Large intestine (tissue), 3 donors: Measurements from ENCODE around the gene HDAC9. TPM values are rescaled to one million over a fixed set of nuclear protein-coding genes. Genes with fewer than 3 reads are reported as not detected.

Experiments used
- DNase-seq, 2 donors: peaks; one replicate each; pipeline versions ENCODE4 v3.0.0 to v3.0.0-alpha.2; 2013
- H3K27ac ChIP-seq: one replicate; pipeline ENCODE4 v1.5.1; 2013; ENCODE audit warnings: low read length
- H3K27me3 ChIP-seq: 2 replicates; pipeline ENCODE4 v1.6.1; 2013; ENCODE audit warnings: low read length; ENCODE audit not compliant: control insufficient read depth, insufficient read depth
- H3K36me3 ChIP-seq: 2 replicates; pipeline ENCODE4 v1.6.1; 2013; ENCODE audit warnings: low read length; ENCODE audit not compliant: control insufficient read depth, insufficient read depth
- H3K4me1 ChIP-seq: one replicate; pipeline ENCODE4 v1.6.1; 2013; ENCODE audit warnings: low read length; ENCODE audit not compliant: control insufficient read depth, insufficient read depth
- H3K4me3 ChIP-seq: one replicate; pipeline ENCODE4 v1.5.1; 2013; ENCODE audit warnings: low read length
- H3K9me3 ChIP-seq: one replicate; pipeline ENCODE4 v1.6.1; 2013; ENCODE audit warnings: mild to moderate bottlenecking, low read depth, low read length, moderate library complexity; ENCODE audit not compliant: control insufficient read depth
- WGBS: methylation state at CpG from one replicate; pipeline ENCODE4 v1.1.5; 2013; ENCODE audit warnings: low lambda C conversion rate; ENCODE audit not compliant: insufficient coverage; 5-methylcytosine and 5-hydroxymethylcytosine counted together
- polyA plus RNA-seq: library from polyadenylated mRNA; unstranded; fragments of 120-200 nt; gene quantifications from one replicate; pipeline ENCODE4 v1.2.1, GENCODE V29; 2013

The HDAC9 gene
- polyA plus RNA-seq, 1 donor: 6.2 TPM

- DNase-seq: no peak
- Histone ChIP-seq H3K36me3 (no peaks in the 10 kb centered on the region), H3K9me3 (no peaks in the 10 kb centered on the region), H3K27ac (no peak overlapping the region), H3K27me3 (no peaks in the 10 kb centered on the region), H3K4me1 (no peaks in the 10 kb centered on the region), H3K4me3 (no peak overlapping the region)
- WGBS: no CpG with 5 or more reads among the region's 3 CpGs
Measured at GRCh38 chr7:18778594-18778993, 283.0 kb downstream of the HDAC9 start.

DNA sequence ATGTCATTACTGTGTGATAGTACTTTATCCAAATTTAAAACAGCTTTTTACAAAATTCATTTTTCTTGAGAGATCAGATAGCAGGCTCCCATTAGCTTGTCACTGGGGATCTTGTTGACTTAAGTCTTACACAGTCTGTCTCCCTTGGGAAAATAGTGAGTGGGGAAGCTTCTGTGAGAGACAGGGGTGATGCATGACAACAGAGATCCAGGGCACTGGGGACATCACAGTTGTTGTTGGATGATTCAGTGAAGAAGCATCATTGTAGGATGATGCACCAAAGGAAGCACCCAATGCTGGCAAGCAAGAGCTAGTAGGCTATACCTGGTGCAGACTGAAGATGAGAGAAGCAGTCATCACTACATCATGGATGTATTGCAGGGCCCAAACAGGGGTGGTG lies 284.7 kb downstream of the HDAC9 start:
- Histone ChIP-seq H3K4me3 (no peak overlapping the region), H3K4me1 (no peaks in the 10 kb centered on the region), H3K27ac (no peak overlapping the region), H3K27me3 (no peaks in the 10 kb centered on the region), H3K9me3 (no peaks in the 10 kb centered on the region), H3K36me3 (no peaks in the 10 kb centered on the region)
- no peak for DNase-seq

GRCh38 chr7:18780938-18781337 lies 285.4 kb downstream of the HDAC9 start:
- no peaks in the 10 kb centered on the region for H3K9me3 ChIP-seq
- H3K4me3 ChIP-seq: no peak overlapping the region
- H3K27ac ChIP-seq: no peak overlapping the region
- no peaks in the 10 kb centered on the region for H3K36me3 ChIP-seq
- DNase-seq: no peak
- H3K4me1 ChIP-seq: no peaks in the 10 kb centered on the region
- WGBS: 88% methylated on average over 1 of the region's 3 CpGs
- no peaks in the 10 kb centered on the region for H3K27me3 ChIP-seq

DNA sequence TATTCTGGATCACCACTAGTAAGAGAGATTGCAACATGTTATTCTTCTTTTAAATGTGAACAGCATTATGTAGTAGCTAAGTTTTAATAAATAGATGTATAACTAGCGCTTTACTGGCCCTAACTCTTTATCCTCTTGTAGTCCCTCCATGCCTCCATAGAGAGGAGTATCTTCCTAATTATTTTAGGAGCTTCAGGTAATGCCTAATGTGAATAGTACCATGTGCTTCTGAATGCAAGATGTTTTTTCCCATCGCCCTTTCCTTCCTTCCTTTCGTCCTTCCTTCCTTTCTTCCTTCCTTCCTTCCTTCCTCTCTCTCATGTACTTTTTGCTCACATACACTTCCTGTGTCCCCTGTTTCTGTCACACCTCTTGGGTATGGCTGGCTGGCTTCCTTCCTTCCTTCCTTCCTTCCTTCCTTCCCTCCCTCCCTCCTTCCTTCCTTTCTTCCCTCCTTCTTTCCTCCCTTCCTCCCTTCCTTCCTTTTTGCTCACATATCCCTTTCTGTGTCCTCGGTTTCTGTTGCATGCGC lies 290.7 kb downstream of the HDAC9 start:
- 97% methylated on average over 4 of the region's 5 CpGs for WGBS

DNA sequence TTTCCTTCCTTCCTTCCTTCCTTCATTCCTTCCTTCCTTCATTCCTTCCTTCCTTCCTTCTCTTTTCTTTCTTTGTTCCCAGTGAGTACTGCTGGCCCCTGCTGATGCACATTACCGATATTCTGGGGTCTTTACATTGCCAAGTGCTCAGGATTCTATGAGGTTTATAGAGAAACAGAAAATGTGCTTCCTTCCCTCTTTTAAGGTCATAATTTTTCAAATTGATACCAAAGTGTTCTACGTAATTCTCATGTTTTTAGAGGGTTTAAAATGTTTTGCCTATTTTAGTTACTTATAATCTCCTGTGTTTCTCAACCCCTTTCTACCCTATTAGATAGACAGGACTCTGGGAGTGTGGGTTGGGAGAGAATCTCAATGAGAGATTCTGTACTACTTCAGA lies 291.2 kb downstream of the HDAC9 start:
- Histone ChIP-seq H3K36me3 (no peaks in the 10 kb centered on the region), H3K27me3 (no peaks in the 10 kb centered on the region), H3K4me1 (no peaks in the 10 kb centered on the region), H3K4me3 (no peak overlapping the region), H3K9me3 (no peaks in the 10 kb centered on the region), H3K27ac (no peak overlapping the region)
- 67% methylated on average over 1 of the region's 2 CpGs for WGBS
- DNase-seq: no peak

More for the DNA sequence above, 290.7 kb downstream of the HDAC9 start:
- Histone ChIP-seq H3K9me3 (no peaks in the 10 kb centered on the region), H3K27me3 (no peaks in the 10 kb centered on the region), H3K4me1 (no peaks in the 10 kb centered on the region), H3K27ac (no peak overlapping the region), H3K36me3 (no peaks in the 10 kb centered on the region), H3K4me3 (no peak overlapping the region)
- DNase-seq: no peak

GRCh38 chr7:18788026-18788425 lies 292.5 kb downstream of the HDAC9 start:
- Histone ChIP-seq H3K36me3 (no peaks in the 10 kb centered on the region), H3K27me3 (no peaks in the 10 kb centered on the region), H3K9me3 (no peaks in the 10 kb centered on the region), H3K27ac (no peak overlapping the region), H3K4me3 (no peak overlapping the region), H3K4me1 (no peaks in the 10 kb centered on the region)
- WGBS: no CpG with 5 or more reads among the region's 2 CpGs
- DNase-seq: peak in 1 of 2 donors; percentile 16

- Histone ChIP-seq H3K36me3 (no peaks in the 10 kb centered on the region), H3K27ac (no peak overlapping the region), H3K4me1 (no peaks in the 10 kb centered on the region), H3K4me3 (no peak overlapping the region), H3K27me3 (no peaks in the 10 kb centered on the region), H3K9me3 (no peaks in the 10 kb centered on the region)
- peak in 1 of 2 donors; percentile 17 for DNase-seq
- 87% methylated on average over 3 of the region's 13 CpGs for WGBS
Measured at GRCh38 chr7:18792871-18793595, 297.5 kb downstream of the HDAC9 start.

- Histone ChIP-seq H3K9me3 (no peaks in the 10 kb centered on the region), H3K4me1 (no peaks in the 10 kb centered on the region), H3K27me3 (no peaks in the 10 kb centered on the region), H3K4me3 (no peak overlapping the region), H3K36me3 (no peaks in the 10 kb centered on the region), H3K27ac (no peak overlapping the region)
- no peak for DNase-seq
Measured at GRCh38 chr7:18796216-18796615, 300.7 kb downstream of the HDAC9 start.

DNA sequence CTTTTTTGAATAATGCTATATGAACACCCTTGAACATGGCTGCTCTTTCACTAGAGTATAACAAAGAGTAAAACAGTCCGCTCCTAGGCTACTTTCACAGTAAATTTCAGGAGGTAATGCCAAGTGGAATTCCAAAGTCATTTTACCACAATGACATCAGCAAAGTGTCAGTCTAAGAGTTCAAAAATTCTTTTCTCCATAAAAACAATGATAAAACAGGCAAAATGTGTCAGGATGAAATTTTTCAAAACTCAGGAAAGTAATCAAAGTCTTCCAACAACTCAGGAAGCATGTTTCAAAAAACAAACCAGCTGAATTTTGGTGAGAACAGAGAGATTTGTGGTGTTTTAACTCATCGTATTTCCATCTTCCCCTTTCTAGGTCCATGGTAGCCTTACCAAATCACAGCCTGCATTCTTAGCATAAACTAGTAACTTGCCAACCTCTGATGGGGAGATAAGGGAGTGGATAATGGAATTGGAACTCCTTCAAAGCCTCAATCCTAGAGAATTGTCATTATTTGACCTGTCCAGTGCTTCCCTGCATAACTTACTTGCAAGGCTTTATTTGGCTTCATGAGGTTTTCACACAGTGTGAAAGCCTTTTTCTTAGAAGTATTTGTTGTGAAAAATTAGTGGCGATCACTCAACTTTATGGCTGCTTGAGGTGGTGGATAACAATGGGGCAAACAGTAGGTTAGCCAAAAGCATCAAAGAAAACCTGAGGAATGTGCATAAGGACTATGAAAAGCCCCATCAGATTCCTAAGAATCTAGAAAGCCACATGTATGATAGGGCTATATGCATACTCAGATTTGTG lies 302.7 kb downstream of the HDAC9 start:
- Histone ChIP-seq H3K9me3 (no peaks in the 10 kb centered on the region), H3K4me1 (no peaks in the 10 kb centered on the region), H3K27me3 (no peaks in the 10 kb centered on the region), H3K4me3 (no peak overlapping the region), H3K36me3 (no peaks in the 10 kb centered on the region), H3K27ac (no peak overlapping the region)
- 73% methylated on average over 2 of the region's 3 CpGs for WGBS
- no peak for DNase-seq

DNA sequence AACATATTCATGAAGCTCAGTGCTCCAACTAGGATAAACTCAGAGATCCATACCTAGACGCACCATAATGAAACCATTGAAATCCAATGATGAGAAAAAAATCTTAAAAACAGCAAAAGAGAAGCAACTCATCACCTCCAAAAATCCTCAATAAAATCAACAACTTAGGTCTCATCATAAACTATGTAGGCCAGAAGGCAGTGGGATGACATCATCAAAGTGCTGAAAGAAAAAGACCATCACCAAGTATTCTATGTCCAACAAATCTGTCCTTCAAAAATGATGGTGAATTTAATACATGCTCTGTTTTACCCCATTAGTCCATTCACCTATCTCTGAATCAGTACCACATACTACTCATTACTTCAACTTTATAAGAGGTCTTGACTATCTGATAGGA lies 304.4 kb downstream of the HDAC9 start:
- no peaks in the 10 kb centered on the region for H3K36me3 ChIP-seq
- H3K4me3 ChIP-seq: no peak overlapping the region
- H3K4me1 ChIP-seq: no peaks in the 10 kb centered on the region
- no peaks in the 10 kb centered on the region for H3K27me3 ChIP-seq
- 100% methylated on average over 1 of the region's 1 CpG for WGBS
- no peaks in the 10 kb centered on the region for H3K9me3 ChIP-seq
- no peak for DNase-seq
- no peak overlapping the region for H3K27ac ChIP-seq
